Glomerular visceral epithelial cell (primary cell): ENCODE results near the gene AP4E1.
"Not testable (repeated sequence)": the region's sequence is repeated elsewhere in the genome, so short reads cannot be mapped to it uniquely, and the experiment has no call there.

Source experiments
- DNase-seq: peaks from one replicate; pipeline ENCODE4 v3.0.0-alpha.2; 2016; ENCODE audit errors: extremely low spot score

Gene AP4E1

GRCh38 chr15:50889589-50889988, 18.9 kb upstream of the AP4E1 start:
- DNase-seq, result no peak

- DNase-seq, result no peak
Measured at GRCh38 chr15:50890751-50891150, 17.7 kb upstream of the AP4E1 start.

- DNase-seq, result no peak
Measured at GRCh38 chr15:50891159-50891558, 17.3 kb upstream of the AP4E1 start.

- no peak for DNase-seq
Measured at GRCh38 chr15:50893976-50894375, 14.5 kb upstream of the AP4E1 start.

- DNase-seq, result not testable (repeated sequence)
Measured at GRCh38 chr15:50901390-50901789, 7.1 kb upstream of the AP4E1 start.

- no peak for DNase-seq
Measured at GRCh38 chr15:50904211-50904610, 4.3 kb upstream of the AP4E1 start.

- no peak for DNase-seq
Measured at GRCh38 chr15:50905055-50905454, 3.4 kb upstream of the AP4E1 start.

GRCh38 chr15:50906954-50907600, 1.4 kb upstream of the AP4E1 start:
- DNase-seq, result peak; percentile 53

GRCh38 chr15:50907601-50908208, 778 bp upstream of the AP4E1 start:
- peak; percentile 37 for DNase-seq

GRCh38 chr15:50909010-50909317, 481 bp downstream of the AP4E1 start:
- no peak for DNase-seq

GRCh38 chr15:50910426-50910795, 1.9 kb downstream of the AP4E1 start:
- DNase-seq, result peak; percentile 38

- DNase-seq, result no peak
Measured at GRCh38 chr15:50911001-50911400, 2.5 kb downstream of the AP4E1 start.

- no peak for DNase-seq
Measured at GRCh38 chr15:50911621-50912020, 3.1 kb downstream of the AP4E1 start.

GRCh38 chr15:50916400-50916799, 7.9 kb downstream of the AP4E1 start:
- DNase-seq, result no peak

- DNase-seq, result not testable (repeated sequence)
Measured at GRCh38 chr15:50919359-50919758, 10.9 kb downstream of the AP4E1 start.

GRCh38 chr15:50925281-50925680, 16.8 kb downstream of the AP4E1 start:
- no peak for DNase-seq

- no peak for DNase-seq
Measured at GRCh38 chr15:50929062-50929461, 20.6 kb downstream of the AP4E1 start.

- no peak for DNase-seq
Measured at GRCh38 chr15:50930792-50931191, 22.3 kb downstream of the AP4E1 start.

GRCh38 chr15:50933341-50933740, 24.9 kb downstream of the AP4E1 start:
- no peak for DNase-seq

GRCh38 chr15:50938525-50938924, 30.0 kb downstream of the AP4E1 start:
- DNase-seq, result no peak

- no peak for DNase-seq
Measured at GRCh38 chr15:50939911-50940310, 31.4 kb downstream of the AP4E1 start.

GRCh38 chr15:50940506-50940905, 32.0 kb downstream of the AP4E1 start:
- DNase-seq, result no peak

GRCh38 chr15:50943638-50944037, 35.2 kb downstream of the AP4E1 start:
- no peak for DNase-seq

- no peak for DNase-seq
Measured at GRCh38 chr15:50944672-50945071, 36.2 kb downstream of the AP4E1 start.
